Natural killer cell treated with Interleukin-12 subunit alpha and Interleukin-12 subunit beta and Interleukin-15 and Interleukin-18, amount 100 ng/mL, for 72 hours (primary cell): ENCODE measurements around the gene EFCAB13. TPM values are rescaled to one million over a fixed set of nuclear protein-coding genes. Genes with fewer than 3 reads are reported as not detected.

Experiments used
- ATAC-seq, 2 donors: fragments of 150-1000 bp; cut with Tn5 transposase in 1 of 2; sonication (Bioruptor Pico), chemical (Tn5 transposase) in 1 of 2; 2 replicates each; pipeline ENCODE4 v1.10.0; 2021
- DNase-seq: peaks from one replicate; pipeline ENCODE4 v3.0.0; 2022; ENCODE audit warnings: low spot score
- H3K27ac Mint-ChIP-seq, 2 donors: 1 replicate in 1 of 2; 2 replicates in 1 of 2; pipeline ENCODE4 v1.8.0; 2022; ENCODE audit warnings: mixed read lengths in 2 of 2, mild to moderate bottlenecking in 1 of 2, moderate library complexity in 1 of 2
- H3K27me3 Mint-ChIP-seq, 2 donors: 1 replicate in 1 of 2; 2 replicates in 1 of 2; pipeline ENCODE4 v1.8.0; 2022; ENCODE audit warnings: mixed read lengths in 2 of 2
- H3K36me3 Mint-ChIP-seq: one replicate; pipeline ENCODE4 v1.8.0; 2022; ENCODE audit warnings: mixed read lengths
- H3K4me1 Mint-ChIP-seq, 2 donors: 1 replicate in 1 of 2; 2 replicates in 1 of 2; pipeline ENCODE4 v1.8.0; 2022; ENCODE audit warnings: low read depth in 2 of 2, mixed read lengths in 2 of 2, mild to moderate bottlenecking in 1 of 2
- H3K4me3 Mint-ChIP-seq: one replicate; pipeline ENCODE4 v1.8.0; 2022; ENCODE audit warnings: mixed read lengths
- H3K9me3 Mint-ChIP-seq: 2 replicates; pipeline ENCODE4 v1.8.0; 2022; ENCODE audit warnings: mixed read lengths
- total RNA-seq, 2 donors: library from RNA; stranded (reverse); gene quantifications; one replicate each; pipeline ENCODE4 v1.2.3, GENCODE V29; 2022

The EFCAB13 gene
- total RNA-seq, 2 donors from 2014 or later: 1.9 to 4.9 TPM

- Mint-ChIP-seq H3K27ac (no peak overlapping the region), H3K4me1 (peaks cover 5 to 11% of the 10 kb centered on the region in 2 donors), H3K36me3 (peaks cover 4% of the 10 kb centered on the region), H3K27me3 (peaks cover 0 to 12% of the 10 kb centered on the region in 2 donors), H3K9me3 (peaks cover 3% of the 10 kb centered on the region), H3K4me3 (no peak overlapping the region)
- DNase-seq (no peak), ATAC-seq (peak in 1 of 2 donors; percentile 62)
These were observed 22.6 kb upstream of the EFCAB13 start for GRCh38 chr17:47301161-47301560.

GRCh38 chr17:47301831-47302230 is 21.9 kb upstream of the EFCAB13 start:
- peaks cover 3% of the 10 kb centered on the region for H3K9me3 Mint-ChIP-seq
- peaks cover 0 to 12% of the 10 kb centered on the region in 2 donors for H3K27me3 Mint-ChIP-seq
- no peak overlapping the region for H3K4me3 Mint-ChIP-seq
- ATAC-seq (no peak), DNase-seq (no peak)
- peaks cover 4% of the 10 kb centered on the region for H3K36me3 Mint-ChIP-seq
- no peak overlapping the region for H3K27ac Mint-ChIP-seq
- peaks cover 5 to 11% of the 10 kb centered on the region in 2 donors for H3K4me1 Mint-ChIP-seq

- H3K4me3 Mint-ChIP-seq: no peak overlapping the region
- peaks cover 3% of the 10 kb centered on the region for H3K9me3 Mint-ChIP-seq
- H3K36me3 Mint-ChIP-seq: peaks cover 4% of the 10 kb centered on the region
- H3K27ac Mint-ChIP-seq: no peak overlapping the region
- ATAC-seq: no peak
- DNase-seq: no peak
- peaks cover 5 to 11% of the 10 kb centered on the region in 2 donors for H3K4me1 Mint-ChIP-seq
- H3K27me3 Mint-ChIP-seq: peaks cover 0 to 14% of the 10 kb centered on the region in 2 donors
These were observed 19.6 kb upstream of the EFCAB13 start for GRCh38 chr17:47304186-47304585.

GRCh38 chr17:47305302-47305923 is 18.3 kb upstream of the EFCAB13 start:
- Mint-ChIP-seq H3K9me3 (peaks cover 3% of the 10 kb centered on the region), H3K27ac (no peak overlapping the region), H3K36me3 (peaks cover 4% of the 10 kb centered on the region), H3K4me3 (no peak overlapping the region), H3K27me3 (peaks cover 0 to 16% of the 10 kb centered on the region in 2 donors), H3K4me1 (peaks cover 5 to 11% of the 10 kb centered on the region in 2 donors)
- ATAC-seq: no peak
- no peak for DNase-seq

GRCh38 chr17:47310186-47310733 is 13.5 kb upstream of the EFCAB13 start:
- ATAC-seq (no peak), DNase-seq (no peak)
- H3K27me3 Mint-ChIP-seq: peaks cover 0 to 11% of the 10 kb centered on the region in 2 donors
- H3K27ac Mint-ChIP-seq: no peak overlapping the region
- no peak overlapping the region for H3K4me3 Mint-ChIP-seq
- no peaks in the 10 kb centered on the region for H3K36me3 Mint-ChIP-seq
- H3K4me1 Mint-ChIP-seq: peaks cover 1 to 3% of the 10 kb centered on the region in 2 donors
- H3K9me3 Mint-ChIP-seq: no peaks in the 10 kb centered on the region

GRCh38 chr17:47311420-47311819 is 12.3 kb upstream of the EFCAB13 start:
- H3K36me3 Mint-ChIP-seq: no peaks in the 10 kb centered on the region
- ATAC-seq: no peak
- no peak for DNase-seq
- no peak overlapping the region for H3K4me3 Mint-ChIP-seq
- H3K27ac Mint-ChIP-seq: no peak overlapping the region
- no peaks in the 10 kb centered on the region for H3K9me3 Mint-ChIP-seq
- H3K4me1 Mint-ChIP-seq: no peaks in the 10 kb centered on the region
- H3K27me3 Mint-ChIP-seq: peaks cover 0 to 11% of the 10 kb centered on the region in 2 donors

GRCh38 chr17:47315451-47316266 is 8.1 kb upstream of the EFCAB13 start:
- Mint-ChIP-seq H3K27me3 (peaks cover 0 to 5% of the 10 kb centered on the region in 2 donors), H3K4me1 (no peaks in the 10 kb centered on the region), H3K27ac (no peak overlapping the region), H3K9me3 (no peaks in the 10 kb centered on the region), H3K4me3 (no peak overlapping the region), H3K36me3 (no peaks in the 10 kb centered on the region)
- ATAC-seq (peak; percentile 70 to 76), DNase-seq (no peak)

GRCh38 chr17:47316311-47316710 is 7.4 kb upstream of the EFCAB13 start:
- ATAC-seq (no peak), DNase-seq (no peak)
- peaks cover 5% of the 10 kb centered on the region for H3K36me3 Mint-ChIP-seq
- no peaks in the 10 kb centered on the region for H3K9me3 Mint-ChIP-seq
- no peaks in the 10 kb centered on the region for H3K4me1 Mint-ChIP-seq
- no peak overlapping the region for H3K27ac Mint-ChIP-seq
- H3K27me3 Mint-ChIP-seq: peaks cover 5 to 10% of the 10 kb centered on the region in 2 donors
- H3K4me3 Mint-ChIP-seq: no peak overlapping the region

GRCh38 chr17:47317119-47317518 is 6.6 kb upstream of the EFCAB13 start:
- Mint-ChIP-seq H3K36me3 (peaks cover 5% of the 10 kb centered on the region), H3K4me1 (no peaks in the 10 kb centered on the region), H3K9me3 (no peaks in the 10 kb centered on the region), H3K27me3 (peaks cover 8 to 11% of the 10 kb centered on the region in 2 donors), H3K27ac (no peak overlapping the region), H3K4me3 (no peak overlapping the region)
- no peak for DNase-seq
- ATAC-seq: no peak

- Mint-ChIP-seq H3K4me1 (peaks cover 5 to 7% of the 10 kb centered on the region in 2 donors), H3K27me3 (peaks cover 8 to 15% of the 10 kb centered on the region in 2 donors), H3K9me3 (no peaks in the 10 kb centered on the region), H3K27ac (no peak overlapping the region), H3K36me3 (peaks cover 5% of the 10 kb centered on the region), H3K4me3 (no peak overlapping the region)
- DNase-seq (no peak), ATAC-seq (no peak)
These were observed 5.4 kb upstream of the EFCAB13 start for GRCh38 chr17:47318197-47318918.

GRCh38 chr17:47320879-47321502 is 2.8 kb upstream of the EFCAB13 start:
- Mint-ChIP-seq H3K36me3 (peaks cover 5% of the 10 kb centered on the region), H3K9me3 (no peaks in the 10 kb centered on the region), H3K27me3 (peaks cover 8 to 15% of the 10 kb centered on the region in 2 donors), H3K4me1 (peaks cover 18 to 21% of the 10 kb centered on the region in 2 donors), H3K4me3 (no peak overlapping the region), H3K27ac (no peak overlapping the region)
- no peak for ATAC-seq
- DNase-seq: no peak

- H3K27ac Mint-ChIP-seq: peak overlapping the region; percentile 77 to 88
- peak overlapping the region; percentile 88 for H3K4me3 Mint-ChIP-seq
- H3K27me3 Mint-ChIP-seq: peaks cover 8 to 15% of the 10 kb centered on the region in 2 donors
- peak in 1 of 2 donors; percentile 69 for ATAC-seq
- H3K9me3 Mint-ChIP-seq: no peaks in the 10 kb centered on the region
- peaks cover 18 to 21% of the 10 kb centered on the region in 2 donors for H3K4me1 Mint-ChIP-seq
- no peak for DNase-seq
- peaks cover 5% of the 10 kb centered on the region for H3K36me3 Mint-ChIP-seq
These were observed 667 bp downstream of the EFCAB13 start for GRCh38 chr17:47324224-47325020.
